GM12891 (cell line): ENCODE results near the gene LYPD3.

Experiments
- PAX5 ChIP-seq: IDR thresholded peaks from 2 replicates; pipeline ENCODE4 v1.6.1; 2011; ENCODE audit warnings: low read length, moderate library complexity, mild to moderate bottlenecking; ENCODE audit not compliant: insufficient read depth, severe bottlenecking
- POLR2A ChIP-seq: IDR thresholded peaks from 2 replicates; pipeline ENCODE4 v1.6.1; 2011; ENCODE audit warnings: low read depth, low read length, control low read depth
- POLR2AphosphoS5 ChIP-seq: IDR thresholded peaks from 2 replicates; pipeline ENCODE4 v1.6.1; 2011; ENCODE audit warnings: low read depth, low read length, control low read depth
- POU2F2 ChIP-seq: IDR thresholded peaks from 2 replicates; pipeline ENCODE4 v1.6.1; 2011; ENCODE audit warnings: low read depth, mild to moderate bottlenecking, control low read depth, low read length, moderate library complexity
- SPI1 ChIP-seq: IDR thresholded peaks from 2 replicates; pipeline ENCODE4 v1.6.1; 2011; ENCODE audit warnings: low read depth, low read length, control low read depth
- TAF1 ChIP-seq: IDR thresholded peaks from 2 replicates; pipeline ENCODE4 v1.6.1; 2011; ENCODE audit warnings: low read depth, low read length, control low read depth

- no peak for TF ChIP-seq POLR2A
- no peak for TF ChIP-seq TAF1
- no peak for TF ChIP-seq POLR2AphosphoS5
- no peak for TF ChIP-seq POU2F2
- TF ChIP-seq SPI1: no peak
- TF ChIP-seq PAX5: no peak
These were observed 3.7 kb upstream of the LYPD3 start for GRCh38 chr19:43469160-43469480.
